Measurements from ENCODE around the gene NTSR2.

DNA sequence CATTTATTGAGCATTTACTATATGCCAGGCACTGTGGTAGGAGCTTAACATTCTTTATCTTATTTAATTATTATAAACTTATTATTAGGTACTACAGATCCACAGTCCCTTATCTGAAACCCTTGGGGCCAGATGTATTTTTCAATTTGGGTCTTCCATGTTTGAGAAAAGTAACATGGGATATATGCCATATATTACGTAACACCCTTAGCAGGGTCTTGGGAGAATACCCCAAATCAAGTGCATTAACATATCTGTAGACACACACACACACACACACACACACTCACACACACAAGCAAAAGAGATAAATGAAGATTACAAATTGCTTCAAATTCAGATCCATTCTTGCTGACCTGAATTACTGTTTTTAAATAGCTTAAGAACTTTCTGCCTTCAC lies 13.7 kb downstream of the NTSR2 start:
- TF ChIP-seq, protein P1, sequence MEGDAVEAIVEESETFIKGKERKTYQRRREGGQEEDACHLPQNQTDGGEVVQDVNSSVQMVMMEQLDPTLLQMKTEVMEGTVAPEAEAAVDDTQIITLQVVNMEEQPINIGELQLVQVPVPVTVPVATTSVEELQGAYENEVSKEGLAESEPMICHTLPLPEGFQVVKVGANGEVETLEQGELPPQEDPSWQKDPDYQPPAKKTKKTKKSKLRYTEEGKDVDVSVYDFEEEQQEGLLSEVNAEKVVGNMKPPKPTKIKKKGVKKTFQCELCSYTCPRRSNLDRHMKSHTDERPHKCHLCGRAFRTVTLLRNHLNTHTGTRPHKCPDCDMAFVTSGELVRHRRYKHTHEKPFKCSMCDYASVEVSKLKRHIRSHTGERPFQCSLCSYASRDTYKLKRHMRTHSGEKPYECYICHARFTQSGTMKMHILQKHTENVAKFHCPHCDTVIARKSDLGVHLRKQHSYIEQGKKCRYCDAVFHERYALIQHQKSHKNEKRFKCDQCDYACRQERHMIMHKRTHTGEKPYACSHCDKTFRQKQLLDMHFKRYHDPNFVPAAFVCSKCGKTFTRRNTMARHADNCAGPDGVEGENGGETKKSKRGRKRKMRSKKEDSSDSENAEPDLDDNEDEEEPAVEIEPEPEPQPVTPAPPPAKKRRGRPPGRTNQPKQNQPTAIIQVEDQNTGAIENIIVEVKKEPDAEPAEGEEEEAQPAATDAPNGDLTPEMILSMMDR (IDR thresholded peaks at IDR 0.05): no peak
- no peak for TF ChIP-seq EZH2phosphoT487 (IDR thresholded peaks at IDR 0.05)
- TF ChIP-seq EZH2 (IDR thresholded peaks at IDR 0.05): no peak

Measured in neural progenitor cell (in vitro differentiated cells).